Placental pericyte (primary cell): ENCODE data around the gene AIFM1. TPM values are rescaled to one million over a fixed set of nuclear protein-coding genes. Genes with fewer than 3 reads are reported as not detected.

Experiments used
- total RNA-seq: library from RNA; depleted of rRNA; stranded (reverse); fragments of >200 nt; gene quantifications from 2 replicates; pipeline ENCODE4 v1.2.3, GENCODE V29; 2012

Gene AIFM1
- 15.9 and 25.4 TPM in 2 replicates for total RNA-seq

DNA sequence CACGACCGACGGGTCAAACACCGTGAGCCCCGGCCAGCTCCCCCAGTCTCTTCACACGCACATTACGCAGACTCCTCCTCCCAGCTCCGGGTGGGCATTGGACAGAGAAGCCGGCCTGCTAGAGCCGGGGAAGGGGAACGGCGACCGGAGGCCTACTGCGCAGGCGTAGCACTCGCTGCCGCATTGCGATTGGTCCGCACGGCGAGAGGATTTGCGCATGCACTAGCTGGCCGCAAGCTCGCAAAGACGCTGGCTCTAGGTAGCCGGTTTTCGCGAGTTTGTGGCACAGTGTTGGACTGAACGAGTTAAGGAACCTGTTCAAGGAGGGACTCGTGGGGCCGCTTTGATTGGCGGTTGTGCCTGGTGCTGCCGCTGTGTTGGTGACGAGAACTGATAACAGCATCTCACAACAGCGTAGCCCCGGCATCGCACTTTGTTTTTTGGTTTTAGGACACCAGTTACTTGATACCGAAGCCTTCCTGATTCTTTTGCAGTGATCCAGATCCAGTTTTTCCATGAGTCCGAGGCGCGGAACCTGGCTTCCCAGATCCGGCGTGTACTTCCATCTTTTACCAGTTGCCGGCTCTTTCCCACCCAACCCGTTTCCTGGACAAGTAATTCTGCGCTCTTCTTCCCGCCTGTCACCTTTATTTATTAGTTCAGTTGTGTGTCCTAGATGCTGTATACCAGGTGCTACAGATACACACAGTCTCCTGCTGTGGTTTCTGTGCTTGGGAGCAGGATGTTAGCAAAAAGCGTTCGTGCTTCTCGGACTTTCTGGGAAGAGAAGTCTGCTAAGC lies at the start of gene AIFM1:
Gene AIFM1, minus strand, starts transcription at position 139 of the 800 bp plus-strand sequence. CDS start 185 bp downstream, outside the sequence.

DNA sequence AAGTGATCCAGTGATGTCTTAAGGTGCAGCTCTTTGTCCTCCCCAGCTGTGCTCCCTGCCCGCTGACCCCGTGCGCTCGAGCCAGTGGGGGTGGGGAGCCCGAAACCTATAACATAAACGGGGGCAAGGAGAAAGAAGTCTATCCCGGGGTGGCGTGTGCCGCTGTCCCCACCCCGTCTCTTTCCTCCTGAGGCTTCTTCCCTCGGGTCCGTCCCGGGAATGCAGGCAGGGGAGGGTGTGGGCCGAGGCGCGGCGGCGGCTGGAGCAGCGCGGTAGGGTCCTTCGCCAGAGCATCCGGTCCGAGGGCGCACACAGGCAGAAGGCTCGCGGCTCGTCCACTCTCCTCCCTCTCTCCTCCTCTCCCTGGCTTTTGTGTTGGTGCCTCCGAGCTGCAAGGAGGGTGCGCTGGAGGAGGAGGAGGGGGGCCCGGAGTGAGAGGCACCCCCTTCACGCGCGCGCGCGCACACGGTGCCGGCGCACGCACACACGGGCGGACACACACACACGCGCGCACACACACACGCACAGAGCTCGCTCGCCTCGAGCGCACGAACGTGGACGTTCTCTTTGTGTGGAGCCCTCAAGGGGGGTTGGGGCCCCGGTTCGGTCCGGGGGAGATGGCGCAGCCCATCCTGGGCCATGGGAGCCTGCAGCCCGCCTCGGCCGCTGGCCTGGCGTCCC lies 5.9 kb upstream of the AIFM1 start, which contains the start of gene RAB33A:
Gene RAB33A, plus strand, starts transcription at position 517 of the 681 bp plus-strand sequence. Its CDS starts 101 bp downstream, at position 618.

DNA sequence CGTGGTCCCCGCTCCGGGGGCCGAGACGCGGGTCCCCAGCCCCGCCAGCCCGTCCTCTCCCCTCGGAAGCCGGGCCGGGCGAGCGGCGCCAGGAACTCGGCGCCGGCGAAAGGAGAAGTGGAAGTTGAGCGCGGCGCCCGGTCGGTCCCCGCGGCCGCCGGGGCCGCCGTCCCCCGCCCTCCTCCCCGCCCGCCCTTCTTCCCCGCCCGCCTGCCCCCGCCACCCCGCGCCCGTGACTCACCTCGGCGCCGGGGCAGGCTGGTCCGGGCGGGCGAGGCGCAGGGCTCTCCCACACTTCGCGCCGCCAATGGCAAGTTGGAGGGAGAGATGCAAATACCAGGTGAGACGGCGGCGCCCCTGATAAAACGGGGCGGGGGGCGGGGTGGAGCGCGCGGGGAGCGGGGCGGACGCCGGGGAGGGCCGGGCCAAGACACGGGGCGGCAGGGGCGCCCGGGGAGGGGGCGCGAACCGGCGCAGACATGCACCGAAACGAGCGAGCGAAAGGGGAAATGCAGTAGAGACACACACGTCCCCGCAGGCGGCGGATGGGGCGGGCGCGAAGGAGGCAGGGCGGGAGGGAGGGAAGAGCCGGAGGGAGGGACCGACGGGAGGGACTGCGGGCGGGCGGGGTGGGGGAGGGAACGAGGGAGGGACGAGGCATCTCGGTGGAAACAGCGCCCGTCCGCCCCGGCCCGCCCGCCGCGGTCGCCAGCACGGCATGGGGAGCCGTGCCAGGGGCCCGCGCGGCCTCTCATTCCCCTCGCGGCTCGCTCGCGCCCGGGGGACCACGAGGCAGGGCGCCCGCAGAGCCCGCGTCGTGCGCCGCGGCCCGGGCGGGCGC lies 55.0 kb downstream of the AIFM1 start, which contains the start of gene ELF4:
Gene ELF4, minus strand, starts transcription at position 119 of the 841 bp plus-strand sequence. CDS start 29,167 bp downstream, outside the sequence.

Other genes starting within 250 kb of the AIFM1 start
- 1.3 and 1.6 TPM in 2 replicates for gene BCORL1, start 183.2 kb downstream of the AIFM1 start, total RNA-seq
- gene ELF4, start 55.3 kb downstream of the AIFM1 start, total RNA-seq, result 24.2 and 30.9 TPM in 2 replicates
- gene RAB33A, start 6.1 kb upstream of the AIFM1 start, total RNA-seq, result 0.72 and 3.3 TPM in 2 replicates
- gene ZNF280C, start 103.1 kb upstream of the AIFM1 start, total RNA-seq, result 2.6 and 9.6 TPM in 2 replicates
- 8.3 and 11.6 TPM in 2 replicates for gene SLC25A14, start 174.1 kb upstream of the AIFM1 start, total RNA-seq
- not detected in 2 replicates for gene GPR119, start 219.8 kb upstream of the AIFM1 start, total RNA-seq
- 18.2 and 21.2 TPM in 2 replicates for gene RBMX2, start 236.1 kb upstream of the AIFM1 start, total RNA-seq